Left lobe of liver (tissue), 2 donors: ENCODE measurements around the gene OR7G3. TPM values are rescaled to one million over a fixed set of nuclear protein-coding genes. Genes with fewer than 3 reads are reported as not detected.

Experiments used
- ATAC-seq: fragments of 200-7000 bp; cut with Tn5 transposase; one replicate; pipeline ENCODE4 v1.9.1; 2020; ENCODE audit warnings: mild to moderate bottlenecking, moderate library complexity
- DNase-seq: peaks from one replicate; pipeline ENCODE4 v3.0.0-alpha.2; 2020; ENCODE audit warnings: low spot score
- total RNA-seq: library from RNA; stranded (reverse); gene quantifications from one replicate; pipeline ENCODE4 v1.2.1, GENCODE V29; 2021
- donor health status: DM: no; HTN: no; CAD: no; lungs with moderate emphysema.
- donor health status: DM: no; HTN: yes; CAD: no.

The OR7G3 gene
- not detected for total RNA-seq

DNA sequence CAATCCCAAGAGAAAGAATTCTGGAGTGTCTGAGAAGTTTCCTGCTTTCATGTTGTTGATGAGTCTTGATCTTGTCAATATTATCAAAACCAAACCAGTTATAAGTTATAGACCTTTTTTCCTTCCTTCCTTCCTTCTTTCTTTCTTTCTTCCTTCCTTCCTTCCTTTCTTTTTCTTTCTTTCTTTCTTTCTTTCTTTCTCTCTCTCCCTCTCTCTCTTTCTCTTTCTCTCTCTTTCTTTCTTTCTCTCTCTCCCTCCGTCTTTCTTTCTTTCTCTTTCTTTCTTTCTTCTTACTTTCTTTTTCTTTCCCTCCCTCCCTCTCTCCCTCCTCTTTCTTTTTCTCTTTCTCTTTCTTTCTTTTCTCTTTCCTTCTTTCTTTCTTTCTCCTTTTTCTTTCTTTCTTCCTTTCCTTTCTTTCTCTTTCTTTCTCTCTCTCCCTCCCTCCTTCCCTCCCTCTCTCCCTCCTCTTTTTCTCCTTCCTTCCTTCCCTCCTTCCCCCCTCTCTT is at the start of gene OR7G3:
Gene OR7G3, minus strand, starts transcription at position 51 of the 506 bp plus-strand sequence. Its CDS starts 0 bp downstream, at position 51.
- no peak for ATAC-seq

DNA sequence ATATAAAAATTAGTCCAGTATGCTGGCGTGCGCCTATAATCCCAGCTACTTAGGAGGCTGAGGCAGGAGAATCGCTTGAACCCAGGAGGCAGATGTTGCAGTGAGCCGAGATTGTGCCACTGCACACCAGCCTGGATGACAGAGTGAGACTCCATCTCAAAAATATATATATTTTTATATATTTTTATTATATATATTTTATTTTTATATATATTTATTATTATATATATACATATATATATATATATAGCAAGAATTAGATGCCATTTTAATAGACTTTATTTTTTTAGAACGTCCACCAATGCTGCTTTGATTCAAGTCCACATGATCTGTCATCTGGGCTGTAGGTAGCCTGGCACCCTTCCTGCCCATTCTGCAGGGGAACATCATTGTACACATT is 48.6 kb upstream of the OR7G3 start:
- no peak for DNase-seq
- no peak for ATAC-seq

More for the DNA sequence above, at the start of gene OR7G3:
- DNase-seq: no peak

GRCh38 chr19:9171393-9171991 is 44.7 kb upstream of the OR7G3 start:
- ATAC-seq: no peak
- DNase-seq: no peak

GRCh38 chr19:9166846-9167245 is 40.1 kb upstream of the OR7G3 start:
- DNase-seq (no peak), ATAC-seq (no peak)

- DNase-seq (no peak), ATAC-seq (no peak)
Observed at GRCh38 chr19:9165261-9165660, 38.5 kb upstream of the OR7G3 start.

GRCh38 chr19:9161427-9161826 is 34.7 kb upstream of the OR7G3 start:
- DNase-seq: no peak
- ATAC-seq: no peak

GRCh38 chr19:9159891-9160290 is 33.1 kb upstream of the OR7G3 start:
- ATAC-seq: no peak

GRCh38 chr19:9156304-9156703 is 29.6 kb upstream of the OR7G3 start:
- ATAC-seq (no peak), DNase-seq (no peak)

More at GRCh38 chr19:9159891-9160290, 33.1 kb upstream of the OR7G3 start:
- DNase-seq: no peak

DNA sequence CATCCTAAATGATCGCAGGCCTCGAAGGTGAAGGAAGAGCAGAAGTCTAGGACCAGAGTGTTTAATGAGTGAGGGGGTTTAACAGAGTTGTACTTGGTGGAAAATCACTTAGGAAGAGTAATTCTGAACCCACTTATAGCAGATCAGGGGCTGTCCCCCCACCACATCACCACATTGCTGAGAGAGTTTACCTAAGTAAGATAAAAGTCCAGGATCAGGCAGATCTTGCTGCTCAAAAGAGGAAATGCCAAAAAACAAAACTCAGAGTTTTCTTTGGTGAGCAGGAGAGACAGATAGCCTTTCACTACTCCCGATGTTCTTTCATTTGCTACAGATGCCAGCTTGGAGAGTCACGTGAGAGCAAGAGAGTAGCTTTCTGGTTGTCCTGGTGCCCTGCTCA is 28.8 kb upstream of the OR7G3 start:
- ATAC-seq (no peak), DNase-seq (no peak)

DNA sequence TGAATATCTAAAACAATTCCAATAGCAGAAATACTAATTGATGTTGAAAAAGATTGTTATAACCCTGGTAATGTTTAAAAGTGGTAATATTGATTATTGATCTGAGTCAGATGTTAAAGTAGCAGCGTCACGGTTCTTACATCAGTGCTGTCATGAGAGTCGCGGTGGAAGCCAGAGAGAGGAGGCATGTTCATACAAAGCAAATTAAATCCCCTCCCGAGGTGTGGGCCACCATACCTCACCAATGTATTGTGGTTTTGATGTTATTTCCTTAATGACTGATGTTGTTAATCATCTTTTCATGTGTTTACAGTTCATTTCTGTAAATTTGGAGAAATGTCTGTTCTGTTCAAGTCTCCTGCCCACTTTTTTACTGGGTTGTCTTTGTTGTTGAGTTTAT is 24.6 kb upstream of the OR7G3 start:
- DNase-seq: no peak
- no peak for ATAC-seq

DNA sequence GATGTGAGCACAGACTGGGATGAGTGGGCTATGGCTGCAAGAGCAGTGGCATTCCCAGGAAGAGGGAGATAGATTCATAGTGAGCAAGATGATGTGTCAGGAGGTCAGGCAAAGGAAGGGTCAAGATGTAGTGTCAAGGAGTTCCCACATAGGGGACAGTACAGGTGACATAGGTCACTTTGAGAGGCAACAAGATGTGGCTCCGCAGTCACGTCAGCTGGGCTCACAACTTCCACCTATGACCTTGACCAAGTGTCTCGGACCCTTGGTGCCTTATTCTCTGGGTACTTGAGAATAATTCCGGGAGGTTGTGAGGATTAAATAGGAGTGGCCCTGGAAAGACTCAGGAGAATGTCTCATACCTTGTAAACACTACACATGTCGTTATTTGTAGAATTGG is 23.9 kb upstream of the OR7G3 start:
- DNase-seq: no peak

GRCh38 chr19:9149997-9150396 is 23.2 kb upstream of the OR7G3 start:
- ATAC-seq (no peak), DNase-seq (no peak)

More for the DNA sequence above, 23.9 kb upstream of the OR7G3 start:
- ATAC-seq: no peak

DNA sequence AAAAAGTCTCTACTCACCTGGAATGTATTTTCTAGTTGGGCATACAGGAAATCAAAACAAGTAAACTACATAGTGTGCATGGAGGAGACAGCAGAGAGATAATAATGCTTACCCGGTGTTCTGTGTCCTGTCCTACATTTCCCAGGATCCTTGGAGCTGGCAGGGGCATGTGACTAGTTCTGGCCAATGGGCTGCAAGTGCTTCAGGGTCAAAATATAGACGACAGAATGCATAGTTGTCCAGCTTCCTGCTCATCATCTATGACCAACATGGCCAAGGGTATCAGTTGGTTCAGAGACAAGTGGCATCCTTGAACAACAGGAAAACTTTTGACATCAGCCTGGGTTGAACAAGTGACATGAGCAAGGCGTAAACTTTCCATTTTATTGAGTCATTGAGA is 21.9 kb upstream of the OR7G3 start:
- ATAC-seq (no peak), DNase-seq (no peak)

DNA sequence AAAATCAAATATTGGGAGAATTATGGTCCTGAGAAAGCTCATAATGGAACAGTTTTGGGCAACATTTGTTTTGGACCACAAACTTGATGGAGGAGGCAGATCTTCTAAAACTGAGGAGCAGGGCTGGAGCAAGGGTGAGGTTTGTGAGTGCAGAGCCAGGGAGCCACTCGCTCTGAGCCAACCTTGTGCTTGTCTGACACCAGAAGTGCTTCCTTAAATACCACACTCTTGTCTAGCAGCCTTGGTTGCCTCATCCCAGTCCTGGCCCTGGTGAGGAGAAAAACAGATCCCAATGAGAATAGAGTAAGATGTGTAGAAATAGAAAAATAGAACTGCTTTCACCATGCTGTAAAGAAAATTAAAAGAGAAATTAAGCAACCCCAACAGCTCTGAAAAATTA is 20.1 kb upstream of the OR7G3 start:
- no peak for DNase-seq
- ATAC-seq: no peak

DNA sequence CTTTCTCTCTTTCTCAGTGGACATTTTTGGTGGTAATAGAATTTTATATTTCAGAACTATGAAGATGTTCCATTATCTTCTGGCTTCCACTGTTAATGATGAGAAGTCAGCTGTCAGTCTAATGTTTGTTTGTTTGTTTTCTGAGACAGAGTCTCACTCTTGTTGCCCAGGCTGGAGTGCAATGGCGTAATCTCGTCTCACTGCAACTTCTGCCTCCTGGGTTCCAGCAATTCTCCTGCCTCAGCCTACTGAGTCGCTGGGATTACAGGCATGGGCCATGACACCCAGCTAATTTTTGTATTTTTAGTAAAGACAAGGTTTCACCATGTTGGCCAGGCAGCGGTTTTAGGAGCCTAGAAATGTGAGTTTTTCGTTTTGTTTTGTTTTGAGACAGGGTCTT is 18.2 kb upstream of the OR7G3 start:
- no peak for DNase-seq
- ATAC-seq: no peak

DNA sequence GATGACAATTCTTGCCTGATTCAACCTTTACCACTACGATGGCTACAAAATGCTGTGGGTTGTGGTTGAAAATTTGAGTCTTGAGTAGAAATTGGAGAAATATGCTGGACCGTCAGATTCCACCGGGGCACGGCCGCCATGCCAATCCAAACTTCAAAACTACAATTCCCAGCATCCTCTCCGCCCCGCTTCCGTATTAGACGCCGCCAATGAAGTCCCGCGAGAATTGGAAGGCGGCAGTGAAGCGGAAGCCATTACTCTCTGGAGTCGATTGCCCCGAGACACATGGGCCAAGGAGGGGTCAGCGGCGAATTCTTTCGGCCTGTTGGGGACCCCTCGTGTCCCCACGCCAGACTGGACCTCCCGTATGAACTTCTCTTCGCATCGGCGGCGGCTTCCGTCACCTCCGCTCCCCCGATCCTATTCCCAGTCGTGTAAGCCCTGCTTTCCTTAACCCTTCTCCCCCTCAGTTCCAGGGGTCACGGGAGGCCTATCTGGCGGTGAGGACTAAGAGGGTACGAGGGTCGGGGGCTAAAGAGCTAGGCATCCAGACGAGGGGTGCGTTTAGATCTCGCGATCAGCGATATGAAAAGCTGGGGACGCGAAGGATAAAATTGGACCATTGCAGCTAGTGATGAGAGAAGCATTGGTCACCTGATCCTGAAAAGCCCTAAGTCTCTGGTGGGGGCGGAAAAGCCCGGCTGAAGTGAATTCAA is 13.6 kb upstream of the OR7G3 start, which contains the start of gene ZNF317:
Gene ZNF317, plus strand, starts transcription at position 239 of the 716 bp plus-strand sequence. CDS start 15,620 bp downstream, outside the sequence.
- peak; percentile 92 for DNase-seq
- peak; percentile 96 for ATAC-seq

GRCh38 chr19:9139609-9140158 is 12.9 kb upstream of the OR7G3 start:
- peak; percentile 4 for ATAC-seq
- no peak for DNase-seq

DNA sequence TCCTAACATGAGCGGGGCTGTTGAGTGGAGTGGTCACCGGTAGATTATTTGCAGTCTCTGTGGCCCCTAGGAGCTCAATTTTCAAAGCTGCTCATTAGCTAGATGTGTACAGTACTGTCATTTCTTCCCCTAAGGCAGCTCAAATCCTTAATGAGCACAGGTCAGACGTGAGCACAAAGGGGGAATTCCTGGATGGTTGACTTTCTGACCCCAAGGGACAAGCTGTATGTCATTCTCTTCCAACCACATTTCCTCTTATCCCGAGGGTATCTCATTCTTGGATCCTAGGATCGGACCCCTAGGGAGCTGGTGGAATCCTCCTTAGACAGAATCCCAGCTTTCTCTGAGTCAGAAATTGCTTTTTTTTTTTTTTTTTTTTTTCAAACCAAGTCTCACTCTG is 5.7 kb upstream of the OR7G3 start:
- DNase-seq: no peak

DNA sequence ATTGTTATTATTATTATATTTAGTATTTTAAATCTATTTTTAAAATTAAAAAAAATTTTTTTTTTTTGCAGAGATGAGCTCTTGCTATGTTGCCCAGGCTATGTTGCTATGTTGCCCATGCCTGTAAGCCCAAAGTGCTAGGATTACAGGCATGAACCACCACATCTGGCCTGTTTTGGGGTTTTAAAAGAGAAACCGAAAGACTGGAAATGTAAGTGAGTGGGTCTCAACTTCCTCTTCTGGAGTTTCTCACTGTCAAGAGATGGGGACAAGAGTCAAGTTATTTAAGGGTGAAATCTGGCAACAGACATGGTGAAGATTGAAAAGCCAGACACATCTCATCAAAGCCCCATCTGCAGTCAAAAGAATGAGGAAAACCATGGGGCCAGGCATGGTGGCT is 4.2 kb upstream of the OR7G3 start:
- DNase-seq: no peak
- ATAC-seq: no peak

More for the DNA sequence above, 5.7 kb upstream of the OR7G3 start:
- no peak for ATAC-seq

DNA sequence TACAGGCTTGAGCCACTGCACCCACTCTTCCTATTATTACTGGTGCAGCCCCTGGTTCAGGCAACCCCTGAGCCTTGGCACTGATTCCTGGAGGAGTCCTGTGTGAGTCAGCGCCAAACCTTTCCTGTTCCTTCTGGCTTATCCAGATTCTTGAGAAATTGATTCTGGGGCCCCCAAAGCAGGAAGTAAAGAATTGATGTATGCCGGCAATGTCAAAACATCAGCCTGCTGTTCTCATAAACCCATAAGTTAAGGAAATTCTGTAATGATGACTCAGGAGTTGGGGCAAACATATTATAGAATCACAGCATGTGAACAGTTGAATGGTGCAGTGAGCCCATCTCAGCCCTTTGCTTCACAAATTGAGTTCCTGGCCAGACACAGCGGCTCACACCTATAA is 1.4 kb upstream of the OR7G3 start:
- DNase-seq (no peak), ATAC-seq (no peak)

- ATAC-seq (no peak), DNase-seq (no peak)
Observed at GRCh38 chr19:9116547-9116946, 10.2 kb downstream of the OR7G3 start.

DNA sequence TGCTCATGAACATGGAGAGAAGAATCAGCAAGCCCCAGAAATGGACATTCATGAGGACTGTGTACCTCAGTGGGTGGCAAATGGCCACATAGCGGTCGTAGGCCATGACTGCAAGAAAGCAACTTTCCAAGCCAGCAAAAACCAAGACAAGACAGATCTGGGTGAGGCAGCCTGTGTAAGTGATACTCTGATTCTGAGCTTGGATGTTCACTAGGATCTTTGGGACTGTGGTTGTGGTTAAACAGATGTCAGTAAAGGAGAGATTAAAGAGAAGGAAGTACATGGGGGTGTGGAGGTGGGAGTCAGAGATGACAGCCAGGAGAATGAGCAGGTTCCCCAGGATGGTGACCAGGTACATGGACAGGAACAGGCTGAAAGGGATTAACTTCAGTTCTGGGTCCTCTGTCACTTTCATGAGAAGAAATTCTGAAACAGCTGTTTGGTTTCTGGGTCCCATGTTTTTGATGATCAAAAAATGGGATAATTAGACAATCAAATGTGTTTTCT is 11.4 kb downstream of the OR7G3 start, which contains the start of gene OR7G1:
Gene OR7G1, minus strand, starts transcription at position 457 of the 507 bp plus-strand sequence. Its CDS starts 0 bp downstream, at position 457.
- ATAC-seq (no peak), DNase-seq (no peak)
